Activated B cell treated with CpG ODN at 0.5 μM for 24 hours (primary cell): Measurements from ENCODE around the gene ANGPTL2. TPM values are rescaled to one million over a fixed set of nuclear protein-coding genes. Genes with fewer than 3 reads are reported as not detected.

Source experiments
- ATAC-seq: fragments of 200-7000 bp; cut with Tn5 transposase; one replicate; pipeline ENCODE4 v1.10.0; 2021; ENCODE audit warnings: low read depth, mild to moderate bottlenecking, moderate library complexity
- CTCF ChIA-PET: fragments of 350-600 bp; sonication (Branson Sonifier 250); formaldehyde crosslinking; loops from one replicate; lab custom pipeline; 2021; ENCODE audit warnings: antibody characterized with exemption; lab: Charles Lee
- POLR2A ChIA-PET: fragments of 350-600 bp; sonication (Branson Sonifier 250); formaldehyde crosslinking; loops from one replicate; lab custom pipeline; 2021; ENCODE audit warnings: antibody characterized with exemption; lab: Charles Lee
- DNase-seq: peaks from one replicate; pipeline ENCODE4 v3.0.0; 2022
- H3K27ac Mint-ChIP-seq: one replicate; pipeline ENCODE4 v1.8.0; 2020; ENCODE audit warnings: mixed read lengths
- H3K27me3 Mint-ChIP-seq: one replicate; pipeline ENCODE4 v1.8.0; 2021; ENCODE audit warnings: mixed read lengths
- H3K36me3 Mint-ChIP-seq: one replicate; pipeline ENCODE4 v1.8.0; 2021; ENCODE audit warnings: low read depth, mixed read lengths
- H3K4me1 Mint-ChIP-seq: one replicate; pipeline ENCODE4 v1.8.0; 2021; ENCODE audit warnings: mixed read lengths
- H3K4me3 Mint-ChIP-seq: one replicate; pipeline ENCODE4 v1.8.0; 2020; ENCODE audit warnings: mild to moderate bottlenecking, mixed read lengths
- H3K9me3 Mint-ChIP-seq: one replicate; pipeline ENCODE4 v1.8.0; 2020; ENCODE audit warnings: mixed read lengths
- intact Hi-C: fragments of 100-400 bp; cut with micrococcal nuclease; formaldehyde crosslinking; loops from one replicate; pipeline ENCODE4 v1.15.1; 2024
- total RNA-seq: library from RNA; stranded (reverse); gene quantifications from 2 replicates; pipeline ENCODE4 v1.2.3, GENCODE V29; 2022
- TF ChIP-seq, protein P1 (sequence below): fragments of 200-600 bp; IDR thresholded peaks from one replicate; pipeline ENCODE4 v1.8.0; 2022; ENCODE audit warnings: antibody characterized with exemption, mild to moderate bottlenecking

ANGPTL2 gene
- total RNA-seq, 1 donor from 2014 or later, result not detected

GRCh38 chr9:127098916-127099553, 23.4 kb downstream of the ANGPTL2 start:
- Mint-ChIP-seq H3K4me1 (no peaks in the 10 kb centered on the region), H3K4me3 (no peak overlapping the region), H3K36me3 (peaks cover 3% of the 10 kb centered on the region), H3K27me3 (no peaks in the 10 kb centered on the region), H3K27ac (no peak overlapping the region), H3K9me3 (no peaks in the 10 kb centered on the region)
- DNase-seq, result no peak
- ChIA-PET CTCF (no interaction called here), POLR2A (no interaction called here)
- ATAC-seq, result no peak
- intact Hi-C loops, result no loop called here
- TF ChIP-seq, protein P1, sequence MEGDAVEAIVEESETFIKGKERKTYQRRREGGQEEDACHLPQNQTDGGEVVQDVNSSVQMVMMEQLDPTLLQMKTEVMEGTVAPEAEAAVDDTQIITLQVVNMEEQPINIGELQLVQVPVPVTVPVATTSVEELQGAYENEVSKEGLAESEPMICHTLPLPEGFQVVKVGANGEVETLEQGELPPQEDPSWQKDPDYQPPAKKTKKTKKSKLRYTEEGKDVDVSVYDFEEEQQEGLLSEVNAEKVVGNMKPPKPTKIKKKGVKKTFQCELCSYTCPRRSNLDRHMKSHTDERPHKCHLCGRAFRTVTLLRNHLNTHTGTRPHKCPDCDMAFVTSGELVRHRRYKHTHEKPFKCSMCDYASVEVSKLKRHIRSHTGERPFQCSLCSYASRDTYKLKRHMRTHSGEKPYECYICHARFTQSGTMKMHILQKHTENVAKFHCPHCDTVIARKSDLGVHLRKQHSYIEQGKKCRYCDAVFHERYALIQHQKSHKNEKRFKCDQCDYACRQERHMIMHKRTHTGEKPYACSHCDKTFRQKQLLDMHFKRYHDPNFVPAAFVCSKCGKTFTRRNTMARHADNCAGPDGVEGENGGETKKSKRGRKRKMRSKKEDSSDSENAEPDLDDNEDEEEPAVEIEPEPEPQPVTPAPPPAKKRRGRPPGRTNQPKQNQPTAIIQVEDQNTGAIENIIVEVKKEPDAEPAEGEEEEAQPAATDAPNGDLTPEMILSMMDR, result no peak

GRCh38 chr9:127097683-127098082, 24.8 kb downstream of the ANGPTL2 start:
- no peak overlapping the region for H3K27ac Mint-ChIP-seq
- CTCF ChIA-PET, result no interaction called here
- no peaks in the 10 kb centered on the region for H3K9me3 Mint-ChIP-seq
- H3K4me3 Mint-ChIP-seq, result no peak overlapping the region
- no peaks in the 10 kb centered on the region for H3K4me1 Mint-ChIP-seq
- TF ChIP-seq, protein P1, result no peak
- ATAC-seq (no peak), DNase-seq (no peak)
- POLR2A ChIA-PET, result no interaction called here
- no peaks in the 10 kb centered on the region for H3K27me3 Mint-ChIP-seq
- intact Hi-C loops, result no loop called here
- H3K36me3 Mint-ChIP-seq, result peaks cover 6% of the 10 kb centered on the region

DNA sequence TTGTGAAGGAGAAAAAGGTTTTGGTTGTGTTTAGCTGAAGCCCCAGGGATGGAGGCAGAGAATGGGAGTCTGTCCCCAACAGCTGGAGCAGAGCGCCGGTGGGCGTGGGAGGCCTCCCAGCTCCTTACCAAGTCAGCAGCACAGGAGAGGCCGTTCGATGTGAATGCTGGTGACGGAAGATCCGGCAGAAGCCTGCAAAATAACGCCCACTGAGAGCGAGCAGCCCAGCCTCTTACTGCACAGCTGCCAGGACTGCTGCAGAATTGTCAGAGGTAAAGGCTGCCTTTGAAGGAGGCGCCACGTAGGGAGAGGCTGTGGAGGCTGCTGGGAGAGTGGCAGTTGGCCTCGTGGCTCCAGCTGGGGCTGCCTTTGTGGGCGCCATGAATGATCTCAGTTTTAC, 26.2 kb downstream of the ANGPTL2 start:
- no peak for ATAC-seq
- ChIA-PET POLR2A (no interaction called here), CTCF (no interaction called here)
- Mint-ChIP-seq H3K27me3 (no peaks in the 10 kb centered on the region), H3K4me1 (no peaks in the 10 kb centered on the region), H3K27ac (no peak overlapping the region), H3K36me3 (peaks cover 8% of the 10 kb centered on the region), H3K4me3 (no peak overlapping the region), H3K9me3 (no peaks in the 10 kb centered on the region)
- TF ChIP-seq, protein P1, result no peak
- DNase-seq, result no peak
- intact Hi-C loops, result no loop called here

- ChIA-PET POLR2A (no interaction called here), CTCF (no interaction called here)
- Mint-ChIP-seq H3K4me3 (no peak overlapping the region), H3K4me1 (no peaks in the 10 kb centered on the region), H3K9me3 (no peaks in the 10 kb centered on the region), H3K36me3 (peaks cover 8% of the 10 kb centered on the region), H3K27ac (no peak overlapping the region), H3K27me3 (no peaks in the 10 kb centered on the region)
- intact Hi-C loops, result no loop called here
- TF ChIP-seq, protein P1, result no peak
- DNase-seq, result no peak
- ATAC-seq, result no peak
Observed at GRCh38 chr9:127095411-127095810, 27.0 kb downstream of the ANGPTL2 start.

- TF ChIP-seq, protein P1, result no peak
- Mint-ChIP-seq H3K4me1 (no peaks in the 10 kb centered on the region), H3K27me3 (no peaks in the 10 kb centered on the region), H3K27ac (no peak overlapping the region), H3K9me3 (no peaks in the 10 kb centered on the region), H3K4me3 (no peak overlapping the region), H3K36me3 (peaks cover 11% of the 10 kb centered on the region)
- POLR2A ChIA-PET, result no interaction called here
- CTCF ChIA-PET, result no interaction called here
- ATAC-seq, result no peak
- no peak for DNase-seq
- intact Hi-C loops, result no loop called here
Observed at GRCh38 chr9:127093319-127094020, 29.0 kb downstream of the ANGPTL2 start.
